OCI-LY1 (cell line): ENCODE measurements around the gene FZD2.

ENCODE experiments used
- CTCF ChIP-seq: fragments of 200-600 bp; sonication (generic), shearing (Covaris generic); IDR thresholded peaks from 2 replicates; pipeline ENCODE4 v1.5.1; 2017; ENCODE audit warnings: mild to moderate bottlenecking, antibody characterized with exemption, low read length, moderate library complexity, mixed read lengths
- EZH2 ChIP-seq: fragments of 200-600 bp; sonication (generic), shearing (Covaris generic); IDR thresholded peaks from 2 replicates; pipeline ENCODE4 v1.8.0; 2017; ENCODE audit warnings: borderline replicate concordance, mixed run types, mild to moderate bottlenecking, antibody characterized with exemption, low read length, moderate library complexity, mixed read lengths

- TF ChIP-seq CTCF (no peak), EZH2 (no peak)
These were observed 985 bp upstream of the FZD2 start for GRCh38 chr17:44556166-44556831.
